ENCODE measurements around the gene H2BK1.

DNA sequence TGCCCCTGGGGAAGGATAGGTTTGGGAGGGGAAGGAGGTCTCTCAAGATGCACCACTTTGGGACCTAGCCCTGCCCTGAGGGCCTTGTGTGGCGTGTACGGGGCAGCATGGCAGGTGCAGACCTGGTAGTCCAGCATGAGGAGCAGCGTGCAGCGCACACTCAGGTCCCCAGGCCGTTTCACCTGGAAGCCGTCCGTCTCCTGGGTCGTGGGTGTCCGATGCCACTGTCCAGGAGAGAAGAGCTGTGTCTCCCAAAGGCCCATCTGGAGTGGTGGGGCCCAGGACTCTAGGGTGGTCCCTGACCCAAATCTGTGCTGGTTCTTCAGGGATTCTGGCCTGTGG is 31.4 kb upstream of the H2BK1 start:
- no peak for TF ChIP-seq ARNT (IDR thresholded peaks at IDR 0.05)
- TF ChIP-seq TARDBP (IDR thresholded peaks at IDR 0.05): no peak
- no peak for TF ChIP-seq SUZ12 (IDR thresholded peaks at IDR 0.05)
- no peak for TF ChIP-seq L3MBTL2 (conservative IDR thresholded peaks at IDR 0.05)
- no peak for TF ChIP-seq SP1 (IDR thresholded peaks at IDR 0.05)
- TF ChIP-seq ELF4 (IDR thresholded peaks at IDR 0.05): no peak
- TF ChIP-seq FOXM1 (IDR thresholded peaks at IDR 0.05; ENCODE audit: borderline replicate concordance): no peak
- no peak for TF ChIP-seq CTBP1 (IDR thresholded peaks at IDR 0.05; ENCODE audit: borderline replicate concordance)
- TF ChIP-seq FOXK2 (IDR thresholded peaks at IDR 0.05): no peak
- TF ChIP-seq BHLHE40 (IDR thresholded peaks at IDR 0.05; ENCODE audit: borderline replicate concordance): no peak
- TF ChIP-seq ZNF384 (IDR thresholded peaks at IDR 0.05): no peak
- no peak for TF ChIP-seq HDGF (IDR thresholded peaks at IDR 0.05; ENCODE audit: borderline replicate concordance)
- TF ChIP-seq, protein P1, sequence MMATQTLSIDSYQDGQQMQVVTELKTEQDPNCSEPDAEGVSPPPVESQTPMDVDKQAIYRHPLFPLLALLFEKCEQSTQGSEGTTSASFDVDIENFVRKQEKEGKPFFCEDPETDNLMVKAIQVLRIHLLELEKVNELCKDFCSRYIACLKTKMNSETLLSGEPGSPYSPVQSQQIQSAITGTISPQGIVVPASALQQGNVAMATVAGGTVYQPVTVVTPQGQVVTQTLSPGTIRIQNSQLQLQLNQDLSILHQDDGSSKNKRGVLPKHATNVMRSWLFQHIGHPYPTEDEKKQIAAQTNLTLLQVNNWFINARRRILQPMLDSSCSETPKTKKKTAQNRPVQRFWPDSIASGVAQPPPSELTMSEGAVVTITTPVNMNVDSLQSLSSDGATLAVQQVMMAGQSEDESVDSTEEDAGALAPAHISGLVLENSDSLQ (IDR thresholded peaks at IDR 0.05): no peak

All from HEK293T (cell line).